Endothelial cell of hepatic sinusoid (primary cell): ENCODE results near the gene SIVA1.

Experiments
- in situ Hi-C: cut with HindIII; loops from 2 replicates; pipeline ENCODE4 v1.10.0; 2017; ENCODE audit warnings: low sequenced_read_pairs

SIVA1 gene, protein sequence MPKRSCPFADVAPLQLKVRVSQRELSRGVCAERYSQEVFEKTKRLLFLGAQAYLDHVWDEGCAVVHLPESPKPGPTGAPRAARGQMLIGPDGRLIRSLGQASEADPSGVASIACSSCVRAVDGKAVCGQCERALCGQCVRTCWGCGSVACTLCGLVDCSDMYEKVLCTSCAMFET

GRCh38 chr14:104752735-104753527, at the start of gene SIVA1:
TSS of gene SIVA1 (plus strand) at chr14:104753147. CDS start at chr14:104753202, 55 bp downstream.
- in situ Hi-C loops: no loop called here

- in situ Hi-C loops: no loop called here
These were observed 49.7 kb upstream of the SIVA1 start for GRCh38 chr14:104703269-104703668.

GRCh38 chr14:104704252-104704651, 48.7 kb upstream of the SIVA1 start:
- in situ Hi-C loops: no loop called here

DNA sequence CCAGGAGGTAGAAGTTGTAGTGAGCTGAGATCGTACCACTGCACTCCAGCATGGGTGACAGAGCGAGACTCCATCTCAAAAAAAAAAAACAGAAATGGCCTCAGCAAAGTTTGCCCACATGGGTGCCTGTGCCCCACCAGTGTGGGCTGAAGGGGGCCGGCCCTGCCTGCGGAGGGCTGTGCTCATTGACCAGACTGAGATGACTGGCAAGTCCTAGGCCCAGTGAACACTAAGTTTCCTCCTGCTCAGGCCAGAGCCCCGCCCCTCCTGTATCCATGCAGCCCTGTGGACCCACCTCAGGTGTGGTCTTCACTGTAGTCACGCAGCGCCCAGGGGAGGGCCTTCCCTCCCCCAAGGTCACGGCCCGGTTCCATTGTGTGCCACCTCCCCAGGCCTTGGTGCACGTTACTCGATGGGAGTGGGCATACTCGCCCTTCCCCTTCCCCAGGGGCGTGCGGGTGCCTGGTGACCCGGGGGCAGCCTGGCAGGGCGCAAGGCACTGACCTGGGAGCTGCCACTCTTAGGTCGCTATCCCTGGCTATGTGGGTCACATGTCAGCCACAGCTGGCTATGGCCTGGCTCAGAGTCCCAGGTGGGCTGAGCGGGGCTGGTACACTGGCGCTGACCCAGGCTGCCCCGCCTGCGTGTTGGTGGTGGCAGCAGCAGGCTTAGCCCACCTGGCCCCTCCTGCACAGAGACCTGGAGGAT, 47.5 kb upstream of the SIVA1 start:
- in situ Hi-C loops: no loop called here

DNA sequence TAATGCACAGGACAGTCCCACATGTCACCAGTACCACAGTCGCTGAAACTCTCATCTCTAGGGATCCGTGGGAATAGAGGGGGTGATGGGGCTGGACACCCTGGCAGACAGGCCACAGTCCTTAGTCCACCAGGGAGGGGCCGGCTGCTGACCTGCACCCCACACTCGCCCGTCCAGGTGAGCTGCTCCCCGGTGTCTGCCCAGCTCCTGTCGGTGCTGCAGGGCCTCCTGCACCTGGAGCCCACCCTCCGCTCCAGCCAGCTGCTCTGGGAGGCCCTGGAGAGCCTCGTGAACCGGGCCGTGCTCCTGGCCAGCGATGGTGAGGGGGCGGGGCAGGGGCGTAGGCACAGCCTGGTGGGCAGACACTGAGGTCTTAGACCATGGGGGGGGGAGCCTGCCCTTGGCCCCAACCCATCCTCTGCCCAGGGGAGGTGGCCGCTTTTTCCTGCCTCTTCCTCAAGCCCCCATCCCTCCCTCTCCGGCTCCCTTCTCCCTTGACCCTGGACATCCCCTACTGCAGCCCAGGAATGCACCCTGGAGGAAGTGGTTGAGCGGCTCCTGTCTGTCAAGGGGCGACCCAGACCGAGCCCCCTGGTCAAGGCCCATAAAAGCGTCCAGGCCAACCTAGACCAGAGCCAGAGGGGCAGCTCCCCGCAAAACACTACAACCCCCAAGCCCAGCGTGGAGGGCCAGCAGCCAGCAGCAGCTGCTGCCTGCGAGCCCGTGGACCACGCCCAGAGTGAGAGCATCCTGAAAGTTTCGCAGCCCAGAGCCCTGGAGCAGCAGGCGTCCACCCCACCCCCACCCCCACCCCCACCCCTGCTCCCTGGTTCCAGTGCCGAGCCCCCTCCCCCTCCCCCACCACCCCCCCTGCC, 46.0 kb upstream of the SIVA1 start:
- in situ Hi-C loops: no loop called here

GRCh38 chr14:104707608-104708595, 45.0 kb upstream of the SIVA1 start:
- in situ Hi-C loops: no loop called here

DNA sequence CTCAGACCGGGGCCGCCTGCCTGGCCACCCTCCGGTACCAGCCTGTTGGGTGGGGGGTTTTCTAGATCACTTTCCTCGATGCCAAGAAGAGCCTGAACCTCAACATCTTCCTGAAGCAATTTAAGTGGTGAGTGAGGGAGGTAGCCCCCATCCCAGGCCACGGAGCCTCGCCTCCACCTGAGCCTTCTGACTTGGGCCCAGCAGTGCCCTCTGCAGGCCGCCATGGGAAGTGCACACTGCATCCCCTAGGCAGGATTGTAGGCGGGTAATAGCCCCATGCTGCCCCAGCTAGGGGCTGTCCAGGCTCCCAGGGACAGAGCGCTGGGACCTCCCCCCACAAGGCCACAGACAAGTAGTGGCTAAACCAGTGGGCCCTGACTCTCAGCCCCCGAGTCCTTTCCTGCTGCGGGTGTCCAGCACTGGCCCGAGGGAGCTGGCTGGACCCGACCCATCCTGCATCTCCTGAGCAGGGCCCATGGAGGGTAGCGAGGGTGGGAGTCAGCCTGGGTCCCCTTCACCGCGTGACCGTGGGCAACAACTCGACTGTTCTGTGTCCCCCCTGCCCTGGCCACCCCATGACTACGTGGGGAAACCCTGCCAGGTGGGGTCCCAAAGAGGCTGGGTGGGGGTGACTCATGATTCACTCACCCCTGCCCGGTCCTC, 44.2 kb upstream of the SIVA1 start:
- in situ Hi-C loops: no loop called here

DNA sequence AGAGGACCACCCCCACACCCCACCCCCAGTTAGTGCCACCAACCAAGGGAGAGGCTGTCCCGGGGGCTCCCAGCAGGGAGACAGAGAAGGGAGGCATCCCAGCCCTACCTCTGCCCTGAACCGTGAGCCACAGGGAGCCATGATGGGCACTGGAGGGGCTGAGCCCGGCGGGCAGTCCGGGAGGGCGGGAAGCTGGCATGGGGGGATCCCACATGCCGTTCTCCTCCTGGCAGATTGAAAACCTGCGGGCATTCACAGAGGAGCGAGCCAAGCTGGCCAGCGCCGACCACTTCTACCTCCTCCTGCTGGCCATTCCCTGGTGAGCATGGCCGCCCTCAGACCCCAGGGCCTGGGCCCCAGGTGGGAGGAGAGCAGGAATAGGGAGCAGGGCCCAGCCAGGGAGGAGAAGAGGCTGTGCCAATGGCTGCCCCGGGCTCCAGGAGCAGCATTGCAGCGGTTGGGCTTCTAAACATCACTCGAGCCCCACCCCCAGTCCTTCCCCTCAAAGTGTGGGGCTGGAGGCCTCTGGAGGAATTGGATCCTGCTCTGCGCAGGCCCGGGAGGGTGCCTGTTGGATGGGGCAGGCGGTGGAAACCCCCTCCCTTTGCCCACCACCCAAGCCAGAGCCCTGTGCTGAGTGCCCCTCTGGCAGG, 43.4 kb upstream of the SIVA1 start:
- in situ Hi-C loops: loop anchor here (10.0 kb wide), 2 partner anchors 85 to 115 kb away; no protein-coding TSS in a partner anchor

DNA sequence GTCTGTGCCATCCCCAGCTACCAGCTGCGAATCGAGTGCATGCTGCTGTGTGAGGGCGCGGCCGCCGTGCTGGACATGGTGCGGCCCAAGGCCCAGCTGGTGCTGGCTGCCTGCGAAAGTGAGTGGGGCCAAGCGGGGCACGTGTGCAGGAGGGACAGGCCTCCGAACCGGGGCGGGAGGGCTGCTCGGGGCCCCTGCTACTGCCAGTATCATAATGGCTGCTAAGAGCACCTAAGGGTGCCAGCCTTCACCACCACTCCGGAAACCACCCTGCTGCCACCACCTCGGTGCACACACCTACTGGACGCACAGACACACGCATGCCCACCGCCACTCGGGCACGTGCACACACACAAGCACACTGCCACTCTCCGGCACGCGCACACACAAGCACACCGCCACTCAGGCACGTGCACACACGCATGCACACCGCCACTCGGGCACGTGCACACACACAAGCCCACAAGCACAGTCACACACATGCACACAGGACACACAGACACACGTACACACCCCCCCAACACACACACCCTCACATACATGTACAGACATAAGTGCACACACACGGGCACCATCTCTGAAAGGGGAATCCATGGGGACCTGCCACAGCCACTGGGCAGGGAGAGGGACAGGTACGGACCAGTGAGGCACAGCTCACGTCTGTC, 42.7 kb upstream of the SIVA1 start:
- in situ Hi-C loops: loop anchor here (10.0 kb wide), 2 partner anchors 85 to 115 kb away; no protein-coding TSS in a partner anchor

- in situ Hi-C loops: loop anchor here (10.0 kb wide), 2 partner anchors 88 to 112 kb away; no protein-coding TSS in a partner anchor
These were observed 39.8 kb upstream of the SIVA1 start for GRCh38 chr14:104712881-104713734.

GRCh38 chr14:104714066-104714465, 38.9 kb upstream of the SIVA1 start:
- in situ Hi-C loops: loop anchor here (10.0 kb wide), 2 partner anchors 89 to 111 kb away; no protein-coding TSS in a partner anchor

DNA sequence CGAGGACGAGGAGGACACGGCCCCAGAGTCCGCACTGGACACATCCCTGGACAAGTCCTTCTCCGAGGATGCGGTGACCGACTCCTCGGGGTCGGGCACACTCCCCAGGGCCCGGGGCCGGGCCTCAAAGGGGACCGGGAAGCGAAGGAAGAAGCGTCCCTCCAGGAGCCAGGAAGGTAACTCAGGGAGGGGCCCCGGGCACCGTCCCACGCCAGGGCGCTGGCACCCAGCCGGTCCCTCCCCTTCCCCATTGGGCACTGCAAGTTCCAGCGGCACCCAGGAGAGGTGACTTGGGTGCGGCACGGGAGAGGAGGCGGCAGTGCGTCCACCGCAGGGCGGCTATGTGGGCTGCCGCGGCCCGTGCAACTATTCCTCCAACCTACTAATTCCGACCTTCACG, 38.3 kb upstream of the SIVA1 start:
- in situ Hi-C loops: loop anchor here (10.0 kb wide), 2 partner anchors 90 to 110 kb away; no protein-coding TSS in a partner anchor

DNA sequence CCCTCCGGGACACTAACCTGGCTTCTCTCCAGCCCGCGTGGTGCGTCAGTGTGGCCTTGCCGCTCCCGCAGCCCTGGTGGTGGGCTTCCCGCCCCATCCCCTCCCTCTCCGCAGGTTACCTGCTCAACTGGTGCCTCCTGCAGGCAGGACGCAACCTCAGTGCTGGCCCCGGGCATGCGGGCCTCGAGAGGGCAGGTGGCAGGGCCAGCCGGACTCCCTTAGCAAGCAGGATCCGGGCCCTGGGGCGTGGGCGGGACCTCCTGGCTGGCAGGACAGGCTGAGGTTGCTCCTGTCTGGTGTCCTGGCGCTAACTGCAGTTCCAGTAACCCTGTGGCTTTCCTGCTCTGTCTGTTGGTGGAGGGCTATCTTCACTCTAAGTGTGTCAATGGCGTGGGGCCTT, 37.5 kb upstream of the SIVA1 start:
- in situ Hi-C loops: loop anchor here (10.0 kb wide), 2 partner anchors 91 to 109 kb away; no protein-coding TSS in a partner anchor

DNA sequence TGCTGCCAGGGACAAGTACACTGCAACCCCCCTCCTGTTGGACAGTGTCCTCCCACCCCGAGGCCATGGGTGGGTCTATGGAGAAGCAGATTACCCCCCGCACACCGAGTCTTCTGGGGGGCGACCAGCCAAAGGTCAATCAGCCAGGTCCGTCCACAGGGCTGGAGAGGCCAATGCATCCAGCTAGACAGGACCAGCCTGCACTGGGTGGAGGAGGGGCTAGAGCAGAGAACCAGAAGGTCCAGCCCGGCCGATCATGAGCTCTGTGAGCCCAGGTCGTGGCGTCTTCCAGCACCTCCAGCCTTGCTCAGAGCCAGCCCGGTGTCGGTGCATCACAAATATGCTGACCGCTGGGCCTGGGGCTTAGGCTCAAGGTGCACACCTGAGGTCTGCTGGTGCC, 37.1 kb upstream of the SIVA1 start:
- in situ Hi-C loops: loop anchor here (10.0 kb wide), 2 partner anchors 91 to 109 kb away; no protein-coding TSS in a partner anchor

GRCh38 chr14:104717137-104717536, 35.8 kb upstream of the SIVA1 start:
- in situ Hi-C loops: loop anchor here (10.0 kb wide), 2 partner anchors 92 to 108 kb away; no protein-coding TSS in a partner anchor

DNA sequence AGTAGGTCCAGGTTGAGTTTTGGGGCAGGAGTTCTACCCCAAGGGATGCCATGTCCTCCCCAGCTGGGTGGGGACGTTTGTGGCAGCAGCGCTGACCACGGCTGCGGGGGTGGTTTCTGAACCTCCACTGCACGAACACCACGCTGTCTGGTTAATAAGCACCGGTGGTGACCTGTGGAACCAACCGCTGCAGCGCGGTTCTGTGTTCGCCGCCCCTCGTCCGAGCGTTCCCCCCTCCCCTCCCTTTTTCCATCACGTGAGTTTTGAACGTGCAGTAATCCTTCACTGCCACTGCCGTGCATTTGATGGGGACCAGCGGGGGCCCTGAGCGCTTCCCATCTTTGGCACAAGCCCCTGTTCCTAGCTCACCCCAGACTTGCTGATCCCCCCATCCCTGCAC, 35.3 kb upstream of the SIVA1 start:
- in situ Hi-C loops: loop anchor here (10.0 kb wide), 2 partner anchors 93 to 107 kb away; no protein-coding TSS in a partner anchor
